GM12873 (cell line): ENCODE results near the gene F12.

ENCODE experiments used
- CTCF ChIP-seq: IDR thresholded peaks from 2 replicates; pipeline ENCODE4 v1.5.1; 2012; ENCODE audit warnings: low read depth, mild to moderate bottlenecking, moderate library complexity, low read length, control low read depth; ENCODE audit not compliant: insufficient read depth; ENCODE audit errors: missing control alignments

F12 gene

GRCh38 chr5:177444106-177445051 lies 35.0 kb upstream of the F12 start:
- TF ChIP-seq CTCF: no peak

GRCh38 chr5:177443144-177443983 lies 34.0 kb upstream of the F12 start:
- no peak for TF ChIP-seq CTCF

- TF ChIP-seq CTCF: no peak
Measured at GRCh38 chr5:177442066-177442826, 32.9 kb upstream of the F12 start.

- no peak for TF ChIP-seq CTCF
Measured at GRCh38 chr5:177440990-177441780, 31.8 kb upstream of the F12 start.

GRCh38 chr5:177440211-177440989 lies 31.0 kb upstream of the F12 start:
- no peak for TF ChIP-seq CTCF

GRCh38 chr5:177439518-177440053 lies 30.2 kb upstream of the F12 start:
- no peak for TF ChIP-seq CTCF
